Posterior vena cava (tissue), 2 donors: ENCODE measurements around the gene USP37. TPM values are rescaled to one million over a fixed set of nuclear protein-coding genes. Genes with fewer than 3 reads are reported as not detected.
A peak's percentile ranks its signal among the peaks of the same experiment; 100 is the strongest.

Experiments used
- DNase-seq: peaks from one replicate; pipeline ENCODE4 v3.0.0-alpha.2; 2020; ENCODE audit warnings: low spot score
- intact Hi-C, 2 donors: fragments of 100-400 bp; cut with DNase I; formaldehyde crosslinking; loops; one replicate each; pipeline versions ENCODE4 v1.14.1 to v1.14.2; 2022 to 2023
- long read RNA-seq, 2 donors: library from polyadenylated mRNA; unstranded; transcript quantifications; one replicate each; pipeline ENCODE4 v2.0.0, GENCODE V29; 2020 to 2021
- total RNA-seq, 2 donors: library from RNA; stranded (reverse); fragmentation: NEBNext Ultra II Directional; extraction: Animal tissue kit (Norgen Biotek cat#: 25700); gene quantifications; one replicate each; pipeline ENCODE4 v1.2.1, GENCODE V29; 2021
- donor health status: DM: yes; HTN: yes; CAD: no.
- donor health status: DM: yes; HTN: yes; CAD: no.

The USP37 gene
- 10 to 100 TPM; 11.7 to 13.9 TPM for total RNA-seq
- long read RNA-seq, donor 1, full-length matches to known transcripts = 2 of 3 reads
- long read RNA-seq, donor 1, partial matches to known transcripts = 0 of 3 reads
- long read RNA-seq, donor 1, other reads (novel, unspliced or antisense) = 1 of 3 reads
- long read RNA-seq, donor 2, partial matches to known transcripts = 0 of 10 reads
- long read RNA-seq, donor 2, other reads (novel, unspliced or antisense) = 10 of 10 reads

GRCh38 chr2:218568190-218569037 lies at the start of gene USP37, which contains the start of gene CNOT9:
TSS of gene USP37 (minus strand) at chr2:218568351. CDS start at chr2:218558653, 9,698 bp downstream.
TSS of gene CNOT9 (plus strand) at chr2:218568839. CDS start at chr2:218568955, 116 bp downstream.
- intact Hi-C loops = no loop called here
- DNase-seq = peak; percentile 100

DNA sequence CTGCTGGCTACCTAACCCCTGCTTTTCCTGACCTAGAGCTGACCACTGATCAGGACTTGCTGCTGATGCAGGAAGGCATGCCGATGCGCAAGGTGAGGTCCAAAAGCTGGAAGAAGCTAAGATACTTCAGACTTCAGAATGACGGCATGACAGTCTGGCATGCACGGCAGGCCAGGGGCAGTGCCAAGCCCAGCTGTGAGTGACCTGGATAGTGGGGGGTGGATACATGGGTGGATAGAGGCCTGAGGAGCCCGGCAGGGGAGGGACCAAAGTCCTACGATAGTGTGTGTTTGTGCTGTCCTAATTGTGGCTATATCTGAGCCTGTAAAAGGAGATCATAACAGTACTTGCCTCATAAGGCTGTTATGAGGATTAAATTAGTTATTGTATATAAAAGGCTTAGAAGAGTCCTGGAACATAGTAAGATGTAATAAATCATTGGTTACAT lies 47.7 kb upstream of the USP37 start:
- DNase-seq = peak; percentile 38
- intact Hi-C loops = no loop called here

GRCh38 chr2:218607436-218608115 lies 39.4 kb upstream of the USP37 start, which contains the start of gene PLCD4:
TSS of gene PLCD4 (plus strand) at chr2:218607899. CDS start at chr2:218615740, 7,841 bp downstream.
- intact Hi-C loops = no loop called here
- DNase-seq = no peak

DNA sequence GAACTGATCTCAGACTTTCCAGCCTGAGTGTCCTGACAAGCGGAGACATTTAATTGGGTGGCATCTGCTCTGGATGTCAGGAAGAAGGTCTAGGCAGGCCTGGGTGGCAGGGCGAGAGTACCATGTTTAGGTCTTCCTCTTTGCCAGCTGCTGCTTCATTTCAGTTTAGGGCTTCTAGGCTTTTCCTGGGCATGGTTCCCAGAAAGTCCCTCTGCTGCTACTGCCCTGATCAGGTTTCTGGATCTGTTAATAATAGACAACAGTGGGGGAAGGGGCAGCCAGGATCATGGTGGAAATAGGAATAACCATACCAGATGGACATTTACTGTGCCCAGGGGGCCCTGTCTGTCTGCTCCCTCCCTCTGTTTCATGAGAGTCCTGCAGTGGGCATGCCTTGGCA lies 37.3 kb upstream of the USP37 start:
- intact Hi-C loops = no loop called here

GRCh38 chr2:218585541-218585940 lies 17.4 kb upstream of the USP37 start:
- intact Hi-C loops = no loop called here
- DNase-seq = no peak

More for the DNA sequence above, 37.3 kb upstream of the USP37 start:
- no peak for DNase-seq

- intact Hi-C loops = no loop called here
- DNase-seq = no peak
These were observed 16.1 kb upstream of the USP37 start for GRCh38 chr2:218583983-218584850.

GRCh38 chr2:218582076-218582475 lies 13.9 kb upstream of the USP37 start:
- DNase-seq = no peak
- intact Hi-C loops = no loop called here

DNA sequence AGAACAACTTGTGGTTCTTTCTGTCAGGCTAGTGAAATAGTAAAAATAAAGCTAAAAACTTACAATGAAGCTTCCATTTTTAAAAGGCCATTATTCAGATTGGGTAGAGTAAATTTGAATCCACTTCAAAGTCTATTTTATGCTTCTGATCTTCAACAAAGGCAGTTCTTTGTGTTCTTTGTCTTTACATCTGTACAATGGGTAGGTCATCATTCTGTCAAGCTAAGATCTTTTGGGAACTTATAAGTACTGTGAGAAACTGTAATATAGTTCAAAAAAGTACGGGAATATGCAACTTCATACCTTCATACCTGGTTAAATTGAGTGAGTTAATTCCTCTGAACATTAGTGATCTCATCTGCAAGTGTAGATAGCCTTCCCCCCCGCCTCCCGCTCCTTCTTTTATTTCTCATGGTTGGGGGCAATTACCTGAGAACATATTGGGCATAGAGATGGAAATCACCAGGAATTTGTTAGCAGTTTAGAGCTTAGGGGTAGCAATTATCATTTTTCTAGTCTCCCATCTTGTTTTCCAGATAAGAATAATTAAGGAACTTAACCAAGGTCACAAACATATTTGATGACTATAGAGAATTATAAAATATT lies 10.2 kb upstream of the USP37 start:
- intact Hi-C loops = no loop called here
- DNase-seq = no peak

GRCh38 chr2:218577482-218578220 lies 9.5 kb upstream of the USP37 start:
- no peak for DNase-seq
- intact Hi-C loops = no loop called here

DNA sequence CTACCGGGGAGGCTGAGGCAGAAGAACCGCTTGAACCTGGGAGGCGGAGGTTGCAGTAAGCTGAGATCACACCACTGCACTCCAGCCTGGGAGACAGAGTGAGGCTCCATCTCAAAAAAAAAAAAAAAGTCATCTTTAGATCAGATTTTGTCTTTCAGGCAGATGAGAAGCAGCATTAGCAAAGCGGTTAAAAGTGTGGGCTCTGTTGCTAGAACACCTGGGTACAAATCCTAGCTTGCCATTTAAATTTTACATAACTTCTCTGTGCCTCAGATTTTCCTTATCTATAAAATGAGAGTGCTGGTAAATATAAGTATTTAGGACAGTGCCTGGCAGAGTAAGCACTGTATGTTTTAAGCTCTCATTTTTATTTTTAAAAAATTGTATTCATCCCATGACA lies 8.7 kb upstream of the USP37 start:
- no peak for DNase-seq

DNA sequence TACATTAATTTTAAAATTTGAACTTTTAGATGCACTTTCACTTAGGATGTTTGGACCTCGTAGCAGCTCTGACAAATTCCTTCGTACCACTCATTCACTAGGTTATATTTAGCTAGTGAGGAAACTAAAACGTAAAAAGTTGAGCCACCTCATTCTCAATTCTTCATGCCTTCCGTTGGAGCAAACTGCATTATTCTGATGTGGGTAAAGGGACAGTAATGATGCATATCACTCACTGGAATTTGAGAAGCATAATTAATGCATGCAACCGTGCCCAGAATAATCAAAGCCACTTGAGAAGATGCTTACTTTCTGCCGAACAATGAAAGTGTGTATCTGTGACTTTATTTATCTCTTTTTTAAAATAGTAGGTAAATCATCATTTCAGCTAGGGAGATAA lies 2.7 kb upstream of the USP37 start:
- intact Hi-C loops = no loop called here
- DNase-seq = no peak

More for the DNA sequence above, 8.7 kb upstream of the USP37 start:
- intact Hi-C loops = no loop called here

DNA sequence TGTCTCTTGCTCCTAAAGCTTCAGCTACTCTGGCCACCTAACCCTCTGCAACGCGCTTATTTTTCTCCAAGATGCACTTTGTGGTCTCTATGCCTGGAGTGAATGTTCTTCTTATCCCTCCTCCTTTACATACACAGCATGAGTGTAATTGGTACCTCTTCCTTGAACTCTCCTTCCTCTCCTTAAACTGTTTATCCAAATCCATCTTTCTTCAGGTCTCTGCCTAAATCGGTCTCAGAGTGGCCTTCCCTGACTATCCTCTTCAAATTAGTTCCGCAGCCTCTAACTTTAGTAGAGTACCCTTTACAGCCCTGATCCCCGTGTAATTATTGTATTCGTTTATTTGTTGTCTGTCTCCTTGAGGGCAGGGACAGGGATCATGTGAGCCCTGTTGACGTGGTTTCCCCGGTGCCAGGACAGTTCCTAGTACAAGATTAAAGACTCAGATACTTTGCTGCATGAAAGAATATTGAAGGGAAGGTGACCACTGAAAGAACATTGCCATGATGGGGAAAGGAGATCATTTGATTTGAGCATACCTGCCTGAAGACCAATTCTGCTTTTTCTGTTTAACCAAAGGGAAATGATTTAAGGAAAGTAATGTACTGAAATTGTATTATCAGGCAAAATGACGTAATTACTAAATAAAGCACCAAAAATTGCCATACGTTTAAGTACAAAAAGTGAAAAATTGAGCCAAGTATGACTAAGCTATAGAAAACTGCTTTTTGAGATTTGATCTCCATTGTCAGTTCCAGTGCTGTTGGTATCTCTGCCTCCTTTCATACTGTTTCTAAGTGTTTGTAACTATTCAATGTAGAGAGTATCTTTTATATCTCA lies 1.7 kb upstream of the USP37 start:
- intact Hi-C loops = no loop called here
- no peak for DNase-seq

GRCh38 chr2:218569038-218569431 lies 884 bp upstream of the USP37 start:
- intact Hi-C loops = no loop called here
- peak; percentile 85 for DNase-seq

DNA sequence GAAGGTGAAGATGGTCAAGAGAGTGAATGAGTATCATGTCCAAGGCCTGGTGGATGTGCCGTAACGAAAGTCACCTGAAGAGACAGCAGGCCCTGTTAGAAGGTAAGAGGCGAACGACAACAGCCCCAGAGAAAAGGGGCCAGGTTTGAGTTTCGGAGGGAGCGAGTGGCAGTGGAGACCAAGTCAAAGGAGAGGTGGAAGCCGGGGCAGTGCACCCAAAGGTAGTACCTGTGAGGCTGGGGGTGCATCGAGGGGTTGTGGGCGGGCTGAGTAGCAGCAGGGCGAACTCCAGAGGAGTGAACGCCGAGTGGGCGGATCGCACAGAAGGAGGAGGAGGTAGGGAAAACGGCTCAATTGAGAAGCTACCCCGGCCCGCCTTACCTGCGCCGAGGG lies 358 bp downstream of the USP37 start:
- intact Hi-C loops = no loop called here

DNA sequence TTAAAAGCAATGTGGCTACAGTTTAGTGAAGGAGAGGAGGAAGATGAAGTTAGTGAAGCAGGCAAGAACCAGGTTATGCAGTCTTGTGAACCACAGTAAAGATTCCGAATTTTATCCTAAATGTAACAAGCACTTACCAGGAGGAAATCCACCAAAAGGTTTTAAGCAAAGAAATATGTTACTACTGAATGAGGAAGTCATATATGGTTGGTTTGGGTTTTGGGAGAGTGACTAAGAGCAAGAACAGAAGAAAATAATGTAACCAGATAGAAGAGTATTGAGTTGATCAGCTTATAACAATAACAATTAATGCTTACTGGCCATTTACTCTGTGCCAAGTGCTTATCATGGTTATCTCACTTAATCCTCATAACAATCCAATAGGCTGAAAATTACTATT lies 1.9 kb downstream of the USP37 start:
- DNase-seq = no peak
- intact Hi-C loops = no loop called here

More for the DNA sequence above, 358 bp downstream of the USP37 start:
- no peak for DNase-seq

GRCh38 chr2:218564056-218564455 lies 4.1 kb downstream of the USP37 start:
- DNase-seq = no peak
- intact Hi-C loops = no loop called here

GRCh38 chr2:218558986-218559385 lies 9.2 kb downstream of the USP37 start:
- no peak for DNase-seq
- intact Hi-C loops = no loop called here
